Endothelial cell of umbilical vein (primary cell): ENCODE results near the gene CYP27A1. TPM values are rescaled to one million over a fixed set of nuclear protein-coding genes. Genes with fewer than 3 reads are reported as not detected.

Experiments
- BruUV-seq: library from RNA; stranded (reverse); fragments of 400-500 nt; replicated peaks from 2 replicates; lab custom pipeline; 2021; lab: Mats Ljungman, UMichigan
- CTCF ChIA-PET: fragments of 300-600, 350-600 bp; sonication (Branson Sonifier 250); formaldehyde crosslinking; loops from one replicate; lab custom pipeline; 2021; ENCODE audit warnings: antibody characterized with exemption, inconsistent platforms; lab: Charles Lee
- POLR2A ChIA-PET: fragments of 300-600, 350-600 bp; sonication (Branson Sonifier 250); formaldehyde crosslinking; loops from one replicate; lab custom pipeline; 2021; ENCODE audit warnings: antibody characterized with exemption, inconsistent platforms; lab: Charles Lee
- DNase-seq: peaks from one replicate; pipeline ENCODE4 v3.0.0-alpha.2; 2011; ENCODE audit warnings: low read depth, low spot score
- FAIRE-seq: peaks from 2 replicates; lab custom pipeline; 2011; peaks lifted over from hg19 to GRCh38; lab: Jason Lieb, UNC
- H2AFZ ChIP-seq: 2 replicates; pipeline ENCODE4 v1.6.0; 2012; ENCODE audit warnings: low read depth, low read length, control low read depth, inconsistent platforms
- H3K27ac ChIP-seq: 2 replicates; pipeline ENCODE4 v1.5.1; 2011; ENCODE audit warnings: low read depth, mild to moderate bottlenecking, control low read depth, low read length, moderate library complexity; ENCODE audit not compliant: insufficient read depth
- H3K27me3 ChIP-seq, 2 experiments: 2 replicates each; pipeline versions ENCODE4 v1.6.0 to v1.6.1; 2011; ENCODE audit warnings: low read length in 2 of 2, mixed read lengths in 1 of 2; ENCODE audit not compliant: control insufficient read depth in 2 of 2, insufficient read depth in 2 of 2
- H3K36me3 ChIP-seq, 2 experiments: 2 replicates in 1 of 2; 3 replicates in 1 of 2; pipeline ENCODE4 v1.5.1; 2011; ENCODE audit warnings: low read length in 2 of 2, mild to moderate bottlenecking in 1 of 2, moderate library complexity in 1 of 2; ENCODE audit not compliant: control insufficient read depth in 2 of 2, insufficient read depth in 2 of 2; ENCODE audit errors: extremely low read depth in 1 of 2
- H3K4me1 ChIP-seq: 3 replicates; pipeline ENCODE4 v1.5.1; 2011; ENCODE audit warnings: mild to moderate bottlenecking, low read length; ENCODE audit not compliant: control insufficient read depth, insufficient read depth; ENCODE audit errors: extremely low read depth
- H3K4me2 ChIP-seq: 2 replicates; pipeline ENCODE4 v1.6.1; 2011; ENCODE audit warnings: low read length, control low read depth, mixed read lengths; ENCODE audit not compliant: insufficient read depth
- H3K4me3 ChIP-seq, 3 experiments: fragments of 200-600 bp in 1 of 3; sonication (generic), shearing (Covaris generic) in 1 of 3; replicated peaks in 1 of 3; 2 replicates each; pipeline ENCODE4 v1.5.1; 2011 to 2016; ENCODE audit warnings: control low read depth in 3 of 3, low read length in 3 of 3, mild to moderate bottlenecking in 2 of 3, inconsistent platforms in 1 of 3, low read depth in 1 of 3, moderate library complexity in 1 of 3; ENCODE audit not compliant: insufficient read depth in 1 of 3
- H3K79me2 ChIP-seq: 2 replicates; pipeline ENCODE4 v1.6.0; 2012; ENCODE audit warnings: low read length, inconsistent platforms; ENCODE audit not compliant: control insufficient read depth, insufficient read depth
- H3K9ac ChIP-seq: replicated peaks from 2 replicates; pipeline ENCODE3; 2011; ENCODE audit warnings: low read length, control low read depth; ENCODE audit not compliant: insufficient read depth; ENCODE audit errors: extremely low read depth
- H3K9me1 ChIP-seq: replicated peaks from 3 replicates; pipeline ENCODE4 v1.6.0; 2011; ENCODE audit warnings: mild to moderate bottlenecking, low read length; ENCODE audit not compliant: control insufficient read depth, insufficient read depth; ENCODE audit errors: extremely low read depth
- H3K9me3 ChIP-seq: replicated peaks from 2 replicates; pipeline ENCODE4 v1.5.1; 2012; ENCODE audit warnings: low read length, inconsistent platforms; ENCODE audit not compliant: control insufficient read depth, insufficient read depth
- H4K20me1 ChIP-seq: replicated peaks from 2 replicates; pipeline ENCODE3; 2011; ENCODE audit warnings: mild to moderate bottlenecking, low read length; ENCODE audit not compliant: control insufficient read depth, insufficient read depth; ENCODE audit errors: extremely low read depth
- CTCF ChIP-seq, 2 donors: IDR thresholded peaks; 1 replicate in 1 of 2; 2 replicates in 1 of 2; pipeline ENCODE4 v1.5.1; 2011; ENCODE audit warnings: low read length in 2 of 2, mild to moderate bottlenecking in 2 of 2, moderate library complexity in 2 of 2, control low read depth in 1 of 2, inconsistent platforms in 1 of 2, low read depth in 1 of 2; ENCODE audit not compliant: insufficient read depth in 1 of 2; ENCODE audit errors: extremely low read depth in 1 of 2
- GATA2 ChIP-seq: IDR thresholded peaks from 2 replicates; pipeline ENCODE4 v1.7.0; 2011; ENCODE audit warnings: low read depth, mild to moderate bottlenecking, moderate library complexity, mixed read lengths, low read length; ENCODE audit not compliant: insufficient read length, insufficient read depth
- JUN ChIP-seq: IDR thresholded peaks from 2 replicates; pipeline ENCODE4 v1.6.1; 2011; ENCODE audit warnings: borderline replicate concordance, low read depth; ENCODE audit not compliant: insufficient read length, insufficient read depth
- MAX ChIP-seq: IDR thresholded peaks from 2 replicates; pipeline ENCODE4 v1.6.1; 2011; ENCODE audit not compliant: insufficient read depth, insufficient read length
- MYC ChIP-seq: IDR thresholded peaks from one replicate; pipeline ENCODE4 v1.6.1; 2011; ENCODE audit warnings: mild to moderate bottlenecking, low read depth, low read length
- POLR2AphosphoS5 ChIP-seq: IDR thresholded peaks from 2 replicates; pipeline ENCODE4 v1.6.1; 2012; ENCODE audit warnings: low read depth, mild to moderate bottlenecking, control low read depth, low read length, moderate library complexity; ENCODE audit not compliant: insufficient read depth
- dilution Hi-C: fragments of 300-500 bp; cut with MboI; formaldehyde crosslinking; loops from one replicate; pipeline ENCODE4 v1.15.0; 2019; ENCODE audit warnings: low sequenced_read_pairs; ENCODE audit not compliant: extremely low pct_ligation_motif_present
- intact Hi-C: fragments of 100-400 bp; cut with micrococcal nuclease; formaldehyde crosslinking; loops from one replicate; pipeline ENCODE4 v1.10.0; 2022
- polyA plus RNA-seq, 4 experiments: library from polyadenylated mRNA; depleted of rRNA in 3 of 4; stranded (reverse) in 3 of 4; unstranded in 1 of 4; fragments of >200 nt; gene quantifications; 2 replicates each; pipeline versions ENCODE4 v1.2.1 to v1.2.3, GENCODE V29; 2011 to 2012; ENCODE audit warnings: missing spikeins in 1 of 4
- total RNA-seq: library from RNA; stranded (reverse); gene quantifications from 2 replicates; pipeline ENCODE4 v1.2.3, GENCODE V29; 2021

The CYP27A1 gene
- total and polyA plus RNA-seq, 2 donors (not counting 3 experiments of a cell fraction or from before 2014, with no cell fraction given) = 15.1 to 34.9 TPM

- Histone ChIP-seq H3K4me2 (no peak overlapping the region), H3K79me2 (no peaks in the 10 kb centered on the region), H3K36me3 (no peaks in the 10 kb centered on the region), H3K9me1 (no peaks in the 10 kb centered on the region), H3K4me3 (no peak overlapping the region), H3K27me3 (peaks cover 32 to 35% of the 10 kb centered on the region in 2 experiments), H4K20me1 (no peaks in the 10 kb centered on the region), H3K27ac (no peak overlapping the region), H3K9me3 (no peaks in the 10 kb centered on the region), H3K4me1 (no peaks in the 10 kb centered on the region), H2AFZ (no peak overlapping the region), H3K9ac (no peak overlapping the region)
- dilution Hi-C loops (no loop called here), intact Hi-C loops (loop anchor here (5.0 kb wide), 2 partner anchors 131 to 306 kb away; no protein-coding TSS in a partner anchor)
- CTCF ChIA-PET = interaction anchor here (0.7 to 4.6 kb wide), 14 partner anchors 12 to 303 kb away, joined by 3 to 49 read pairs (median 5); no protein-coding TSS in a partner anchor
- DNase-seq (no peak), FAIRE-seq (no peak)
- no peak for TF ChIP-seq MYC
- TF ChIP-seq GATA2 = no peak
- no peak for TF ChIP-seq POLR2AphosphoS5
- TF ChIP-seq JUN = no peak
- TF ChIP-seq CTCF (IDR thresholded peaks at IDR 0.05; ENCODE audit: extremely low read depth in 1 of 2, insufficient read depth in 1 of 2, low read depth in 1 of 2, low read length in 2 of 2) = no peak
- TF ChIP-seq MAX = no peak
- no TSS peak for BruUV-seq
- POLR2A ChIA-PET = no interaction called here
Measured at GRCh38 chr2:218851286-218851685, 69.3 kb downstream of the CYP27A1 start.
